GM15510 (cell line): Measurements from ENCODE around the gene MYO18B.

Experiments used
- POLR2A ChIP-seq: IDR thresholded peaks from 3 replicates; pipeline ENCODE4 v1.6.1; 2011; ENCODE audit warnings: borderline replicate concordance; ENCODE audit not compliant: insufficient read length; ENCODE audit errors: extremely low read depth

The MYO18B gene

GRCh38 chr22:25898707-25899365 is 156.8 kb downstream of the MYO18B start:
- no peak for TF ChIP-seq POLR2A

GRCh38 chr22:25899566-25899965 is 157.6 kb downstream of the MYO18B start:
- no peak for TF ChIP-seq POLR2A

GRCh38 chr22:25900390-25900789 is 158.4 kb downstream of the MYO18B start:
- TF ChIP-seq POLR2A = no peak

DNA sequence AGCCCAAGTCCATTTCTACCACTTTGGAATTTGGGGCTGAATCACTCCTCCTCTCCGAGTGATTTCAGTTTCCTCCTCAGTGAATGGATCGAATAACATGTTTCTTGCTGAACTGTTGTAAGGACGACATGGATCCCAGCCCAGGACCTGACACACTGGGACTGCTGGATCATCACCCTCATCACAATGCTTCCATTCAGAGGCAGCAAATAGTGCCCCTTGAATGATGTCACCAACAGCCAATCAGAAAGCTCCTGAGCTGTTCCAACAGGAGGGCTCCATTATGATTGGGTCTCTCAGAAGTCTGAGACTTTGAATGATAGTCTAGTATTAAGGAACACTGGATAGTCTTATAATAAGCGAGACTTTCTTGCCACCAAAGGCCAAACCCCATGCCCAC is 158.9 kb downstream of the MYO18B start:
- TF ChIP-seq POLR2A = no peak

DNA sequence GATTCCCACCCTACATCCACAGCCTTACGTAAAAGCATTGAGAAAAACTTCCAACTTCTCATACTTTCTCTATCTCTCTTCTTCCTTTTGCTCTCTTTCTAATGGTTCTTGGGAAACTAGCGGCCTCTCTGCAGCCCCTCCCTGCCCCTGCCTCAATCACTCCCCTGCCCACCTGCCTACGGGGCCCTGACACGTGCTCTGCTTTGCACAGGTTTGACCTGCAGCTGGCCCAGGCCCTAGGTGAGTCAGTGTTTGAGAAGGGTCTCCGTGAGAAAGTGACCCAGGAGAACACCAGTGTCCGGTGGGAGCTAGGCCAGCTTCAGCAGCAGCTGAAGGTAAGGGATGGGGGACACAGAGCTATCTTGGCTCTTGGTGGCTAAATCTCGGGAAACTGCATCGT is 160.4 kb downstream of the MYO18B start:
- no peak for TF ChIP-seq POLR2A

DNA sequence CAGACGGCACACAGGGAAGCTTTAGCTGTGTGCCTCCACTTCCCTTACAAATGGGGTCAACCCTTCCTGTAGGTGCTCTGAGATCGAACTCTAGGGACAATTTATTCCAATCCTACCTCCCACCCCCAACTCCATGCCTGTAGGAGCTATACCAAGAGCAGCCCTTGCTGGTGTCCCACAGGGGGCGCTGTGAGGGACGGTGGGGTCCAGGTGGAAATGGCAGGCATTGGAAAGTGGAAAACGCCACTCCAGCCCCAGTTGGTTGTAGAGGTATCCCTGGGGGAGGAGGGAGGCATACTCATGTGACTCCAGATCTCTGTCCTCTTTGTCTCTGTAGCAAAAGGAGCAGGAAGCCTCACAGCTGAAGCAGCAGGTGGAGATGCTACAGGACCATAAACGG is 161.3 kb downstream of the MYO18B start:
- no peak for TF ChIP-seq POLR2A

DNA sequence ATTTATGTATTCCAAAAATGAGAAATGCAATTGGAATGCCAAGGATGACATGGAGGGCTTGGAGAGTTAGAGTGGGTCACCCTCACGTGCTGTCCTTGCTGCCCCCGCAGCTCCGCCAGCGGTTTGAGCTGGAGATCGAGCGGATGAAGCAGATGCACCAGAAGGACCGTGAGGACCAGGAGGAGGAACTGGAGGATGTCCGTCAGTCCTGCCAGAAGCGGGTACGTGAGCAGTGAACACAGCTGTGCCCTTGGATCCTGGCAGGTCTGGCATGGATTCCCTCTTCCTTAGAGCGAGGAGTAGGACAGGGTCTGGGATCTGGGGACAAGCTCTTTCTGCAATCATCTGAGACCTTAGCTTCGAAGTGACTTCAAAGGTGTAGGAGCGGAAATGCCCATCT is 166.2 kb downstream of the MYO18B start:
- TF ChIP-seq POLR2A = no peak

- no peak for TF ChIP-seq POLR2A
Measured at GRCh38 chr22:25908755-25909154, 166.8 kb downstream of the MYO18B start.

DNA sequence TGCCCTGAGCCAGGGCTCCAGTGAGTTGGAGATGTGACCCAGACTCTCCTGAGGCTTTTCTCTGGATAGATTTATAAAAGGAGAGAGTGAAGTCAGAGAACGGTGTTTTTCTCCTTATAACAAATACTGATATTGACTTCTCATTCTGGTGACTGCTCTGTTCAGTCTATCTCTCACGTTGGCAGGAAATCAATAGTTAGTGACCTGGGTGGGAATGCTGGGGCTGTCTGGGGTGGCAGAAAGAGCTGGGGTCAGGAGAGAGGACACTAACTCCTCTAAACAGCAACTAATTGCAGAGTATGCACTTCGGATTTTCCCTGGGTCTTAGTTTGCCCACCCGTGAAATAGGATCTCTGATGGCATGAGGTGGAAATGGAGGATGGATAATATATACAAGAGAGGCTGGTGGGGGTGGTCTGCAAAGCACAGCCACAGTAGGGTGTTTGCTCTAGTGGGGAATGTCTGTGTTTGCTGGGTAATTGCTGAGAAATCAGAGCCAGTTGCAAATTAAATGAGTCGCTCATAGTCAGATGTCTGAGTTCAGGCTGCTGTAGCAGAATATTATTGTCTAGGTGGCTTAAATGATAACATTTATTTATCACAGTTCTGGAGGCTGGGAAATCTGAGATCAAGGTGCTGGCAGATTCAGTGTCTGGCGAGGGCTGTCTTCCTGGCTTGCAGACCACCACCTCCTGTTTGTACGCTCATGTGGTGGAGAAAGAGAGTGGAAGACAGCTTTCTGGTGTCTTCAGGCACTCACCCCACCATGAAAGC is 167.8 kb downstream of the MYO18B start:
- TF ChIP-seq POLR2A = no peak

DNA sequence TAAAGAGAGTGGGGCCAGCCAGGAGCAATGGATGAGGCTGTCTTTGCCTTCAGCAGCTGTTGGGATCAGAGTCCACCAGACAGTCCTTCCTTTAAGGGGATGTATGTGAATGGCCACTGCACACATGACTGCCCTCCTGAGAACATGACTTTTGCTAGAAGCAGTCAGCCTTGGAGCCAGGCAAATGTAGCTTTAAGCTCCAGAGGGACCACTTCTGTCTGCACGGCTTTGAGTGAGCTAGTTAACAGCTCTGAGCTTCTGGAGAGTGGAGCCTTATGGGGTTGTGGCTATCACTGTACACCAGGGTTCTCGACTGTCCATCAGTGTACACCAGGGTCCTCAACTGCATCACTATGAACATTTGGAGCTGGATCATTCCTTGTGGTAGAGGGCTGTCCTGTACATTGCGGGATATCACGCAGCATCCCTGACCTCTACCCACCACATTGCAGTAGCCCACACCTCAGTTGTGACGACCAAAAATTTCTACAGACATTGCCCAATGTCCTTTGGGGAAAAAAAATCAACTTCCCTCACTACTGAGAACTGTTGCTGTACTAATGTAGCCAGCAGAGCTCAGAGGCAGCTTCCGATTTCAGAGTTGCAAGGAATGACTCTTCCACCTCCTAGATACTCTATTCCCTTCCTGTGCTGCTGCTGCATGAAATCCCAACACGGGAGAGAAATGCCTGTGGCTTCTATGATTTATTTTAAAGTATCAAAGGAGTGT is 169.4 kb downstream of the MYO18B start:
- TF ChIP-seq POLR2A = no peak

- no peak for TF ChIP-seq POLR2A
Measured at GRCh38 chr22:25919452-25919851, 177.5 kb downstream of the MYO18B start.

- no peak for TF ChIP-seq POLR2A
Measured at GRCh38 chr22:25922141-25922540, 180.2 kb downstream of the MYO18B start.

DNA sequence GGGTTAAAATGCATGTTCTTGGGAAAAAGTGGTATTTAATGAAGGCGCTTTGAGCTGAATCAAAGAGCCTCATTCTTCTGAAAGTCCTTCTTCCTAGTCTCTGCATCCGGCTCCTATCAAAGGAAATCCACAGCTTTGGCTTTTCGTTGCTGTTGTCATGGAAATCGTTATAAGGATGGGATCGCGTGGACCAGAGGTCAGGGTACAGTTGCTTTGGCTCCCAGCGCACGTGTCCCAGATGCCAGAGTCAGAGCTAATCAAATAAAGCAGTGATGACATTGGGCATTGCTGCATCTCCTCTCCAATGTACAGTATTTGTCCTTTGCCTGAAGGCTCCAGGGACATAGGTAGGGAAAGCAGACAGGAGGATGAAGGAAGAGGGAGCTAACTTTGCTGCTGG is 181.9 kb downstream of the MYO18B start:
- TF ChIP-seq POLR2A = no peak

DNA sequence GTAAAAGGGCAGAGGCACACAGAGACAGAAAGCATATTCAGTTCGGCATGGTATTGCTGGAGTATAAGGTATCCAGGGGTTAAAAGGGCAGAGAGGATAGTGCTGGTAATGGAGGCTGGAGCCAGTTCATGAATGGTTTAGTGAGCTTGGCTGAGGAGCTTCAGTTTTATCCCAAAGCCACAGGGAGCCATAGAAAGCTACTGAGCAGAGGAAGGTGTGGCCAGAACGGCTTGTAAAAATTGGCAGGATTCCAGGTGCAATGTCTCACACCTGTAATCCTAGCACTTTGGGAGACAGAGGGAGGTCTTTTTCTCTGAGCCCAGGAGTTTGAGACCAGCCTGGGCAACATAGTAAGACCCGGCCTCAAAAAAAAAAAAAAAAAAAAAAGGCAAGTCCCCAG is 186.1 kb downstream of the MYO18B start:
- TF ChIP-seq POLR2A = no peak

DNA sequence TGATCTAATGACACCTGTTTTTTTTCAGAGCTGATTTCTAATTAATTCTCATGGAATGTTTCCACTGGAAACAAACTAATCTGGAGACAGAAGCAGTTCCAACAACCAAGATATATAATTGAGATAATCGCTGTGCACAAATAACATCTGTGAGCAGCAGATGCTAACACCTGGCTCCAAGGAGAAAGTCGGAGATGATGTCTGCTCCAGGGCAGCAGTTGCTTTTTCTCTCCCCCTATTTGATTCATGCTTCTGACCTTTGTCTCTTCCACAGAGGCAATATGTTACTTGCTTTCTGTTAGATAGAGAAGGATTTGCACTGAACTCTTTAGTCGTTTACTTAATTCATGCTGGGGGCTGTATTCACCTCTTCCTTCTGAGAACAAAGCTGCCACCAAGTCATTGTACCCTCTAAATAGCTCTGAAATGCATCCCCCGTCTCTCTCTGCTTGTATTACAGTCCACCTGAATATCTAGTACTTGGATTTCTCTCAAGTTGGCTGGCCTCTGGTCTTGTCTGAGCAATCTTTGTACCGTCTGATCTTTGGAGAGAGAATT is 187.4 kb downstream of the MYO18B start:
- no peak for TF ChIP-seq POLR2A
